Activated CD8-positive, alpha-beta memory T cell treated with anti-CD3 and anti-CD28 coated beads, Interleukin-2, amount 50 U/mL, for 24 hours (primary cell): ENCODE results near the gene USP37.

Experiments
- DNase-seq: peaks from one replicate; pipeline ENCODE4 v3.0.0-alpha.2; 2020; ENCODE audit errors: extremely low read depth

Gene USP37

DNA sequence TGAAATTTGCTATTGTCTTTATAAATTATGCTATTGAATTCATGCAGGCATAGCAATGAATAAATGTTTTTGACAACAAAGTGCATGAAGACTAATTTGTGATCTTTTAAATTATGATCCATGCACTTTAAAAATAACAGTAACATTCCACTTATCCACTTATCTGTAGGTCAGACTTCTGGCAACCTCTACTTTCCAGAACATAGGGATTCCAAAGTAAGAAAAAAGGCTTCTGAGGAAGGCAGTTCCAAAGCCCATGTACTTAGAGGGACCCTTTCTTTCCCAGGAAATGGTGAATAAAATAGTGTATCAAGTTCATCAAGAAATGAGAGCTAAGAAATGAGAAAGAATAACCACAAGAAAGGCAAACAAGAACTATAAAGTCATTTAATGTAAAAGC lies 90.9 kb downstream of the USP37 start:
- no peak for DNase-seq

DNA sequence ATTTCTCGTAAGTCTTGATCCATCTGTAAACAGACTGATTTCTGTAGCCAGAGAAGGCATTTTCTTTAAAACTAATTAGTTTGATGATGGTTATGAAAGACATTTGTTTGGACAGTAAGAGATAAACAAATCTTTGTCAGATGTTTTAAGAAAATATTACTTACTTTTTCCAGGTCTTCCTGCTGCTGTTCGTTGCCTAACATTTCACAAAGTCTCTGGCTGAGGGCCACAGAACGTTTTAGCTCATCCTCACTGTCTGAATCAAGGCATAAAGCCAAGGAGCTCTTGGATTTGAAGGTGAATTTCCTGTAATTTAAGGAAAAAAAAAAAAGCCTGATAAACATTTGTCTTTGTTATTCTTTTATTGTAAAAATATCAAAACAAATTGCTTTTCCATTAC lies 91.5 kb downstream of the USP37 start:
- no peak for DNase-seq

DNA sequence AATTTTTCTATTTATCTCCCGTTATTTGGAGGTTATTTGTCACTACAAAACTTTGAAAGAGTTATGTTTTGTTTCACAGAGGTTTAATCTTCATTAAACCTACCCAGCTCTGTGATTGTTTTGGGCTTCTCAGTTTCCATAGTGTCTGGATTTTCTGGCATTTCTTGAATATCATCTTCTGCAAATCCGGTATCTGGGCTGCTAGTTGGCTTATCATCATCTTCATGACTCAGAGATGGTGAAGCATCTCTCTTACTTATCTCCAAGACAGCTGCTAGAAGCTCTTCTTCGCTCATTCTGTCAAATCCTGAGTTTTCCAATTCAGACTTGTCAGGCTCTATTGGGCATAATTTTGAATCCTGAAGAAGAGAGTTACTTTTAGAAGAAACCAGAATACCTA lies 93.6 kb downstream of the USP37 start:
- DNase-seq, result no peak

DNA sequence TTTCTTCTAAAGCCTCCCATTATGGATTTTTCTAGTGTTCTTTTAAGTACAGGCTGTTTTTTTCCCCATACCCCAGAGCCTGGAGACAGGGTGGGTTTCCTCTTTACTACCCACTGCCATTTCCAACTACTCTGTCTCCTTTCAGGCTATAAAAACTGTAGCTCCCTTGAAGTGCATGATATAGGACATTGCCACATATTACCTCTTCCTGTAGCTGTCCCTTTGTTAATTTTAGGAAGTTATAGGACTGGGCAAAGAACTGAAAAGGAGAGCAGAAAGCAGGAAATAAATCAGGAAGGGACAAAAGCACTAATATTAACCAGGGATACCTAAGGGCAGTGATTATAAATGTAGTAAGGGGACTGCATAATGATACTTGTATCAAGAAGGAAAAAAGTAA lies 95.2 kb downstream of the USP37 start:
- no peak for DNase-seq

DNA sequence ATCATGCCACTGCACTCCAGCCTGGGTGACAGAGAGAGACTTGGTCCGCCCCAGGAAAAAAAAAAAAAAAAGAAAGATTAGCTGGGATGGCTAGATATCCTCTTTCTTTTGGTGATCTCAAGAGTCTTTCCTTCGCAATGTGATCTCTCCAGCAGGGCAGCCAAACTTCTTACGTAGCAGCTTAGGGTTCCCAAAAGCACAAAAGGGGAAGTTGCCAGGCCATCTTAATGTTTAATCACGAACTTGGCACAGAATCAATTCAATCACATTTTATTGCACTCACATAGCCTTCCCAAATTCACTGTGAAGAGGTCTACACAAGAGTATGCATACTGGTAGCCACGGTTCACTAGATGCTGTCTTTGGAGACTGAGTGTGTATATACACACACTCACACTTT lies 96.2 kb downstream of the USP37 start:
- no peak for DNase-seq

DNA sequence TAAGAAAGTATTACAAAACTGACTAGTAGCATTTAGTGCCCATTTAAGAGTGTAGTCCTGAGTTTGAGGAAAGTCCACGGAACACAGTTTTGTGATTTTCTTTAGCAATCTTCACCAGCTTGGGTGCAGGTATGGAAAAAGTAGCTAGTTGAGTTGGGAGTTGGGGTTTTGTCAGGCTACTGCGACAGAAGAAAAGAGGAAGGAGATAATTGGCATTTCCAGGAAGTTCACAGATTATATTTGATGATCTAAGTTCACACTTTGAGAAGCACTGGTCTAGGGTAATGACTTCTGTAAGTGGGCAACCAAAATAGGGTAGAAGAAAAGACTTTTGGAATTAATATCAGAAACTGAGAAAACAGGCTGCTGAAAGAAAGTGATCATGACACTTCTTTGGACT lies 97.1 kb downstream of the USP37 start:
- DNase-seq, result no peak

DNA sequence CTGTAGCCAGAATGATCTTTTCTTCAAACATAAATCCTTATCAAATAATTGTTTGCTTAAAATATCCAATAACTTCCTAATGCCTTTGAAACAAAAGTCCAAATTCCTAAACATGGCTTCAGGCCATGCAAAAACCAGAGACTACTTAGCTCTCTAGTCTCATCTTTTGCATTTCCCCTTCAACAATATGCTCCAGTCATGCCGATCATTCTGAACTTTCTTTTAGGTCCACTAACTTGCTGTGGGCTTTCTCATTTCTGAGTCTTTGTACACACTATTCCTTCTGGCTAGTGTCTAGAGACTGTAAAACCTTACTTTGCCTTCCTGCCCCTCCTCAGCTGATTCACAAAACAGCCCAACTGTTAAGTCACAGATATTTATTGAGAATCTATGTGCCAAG lies 97.7 kb downstream of the USP37 start:
- DNase-seq, result no peak

DNA sequence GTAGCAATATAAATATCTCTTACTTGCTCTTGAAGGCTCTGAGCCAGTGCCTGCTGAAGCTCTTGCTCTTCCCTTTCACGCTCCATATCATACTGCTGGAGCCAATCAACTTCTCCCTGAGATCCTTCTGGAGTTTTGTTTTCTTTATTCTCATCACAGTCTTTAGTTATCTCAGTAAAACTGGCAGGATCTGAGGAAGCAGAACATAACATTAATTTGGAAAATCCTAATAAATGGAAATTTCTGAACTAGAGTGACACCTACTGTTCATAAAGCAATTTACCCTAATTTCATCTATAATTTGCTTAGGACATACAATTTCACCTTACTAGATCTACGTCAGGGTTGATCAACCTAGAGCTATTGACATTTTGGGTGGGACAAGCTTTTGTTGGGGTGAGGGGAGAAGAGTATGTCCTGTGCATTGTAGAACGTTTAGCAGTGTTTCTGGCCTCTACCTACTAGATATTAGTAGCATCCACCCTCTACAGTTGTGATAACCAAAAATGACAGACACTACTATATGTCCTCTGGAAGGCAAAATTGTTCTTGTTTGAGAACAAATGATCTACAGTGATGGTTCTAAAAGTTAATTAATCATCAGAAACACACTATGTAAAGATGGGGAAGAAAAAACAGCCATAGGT lies 102.0 kb downstream of the USP37 start:
- DNase-seq, result no peak

DNA sequence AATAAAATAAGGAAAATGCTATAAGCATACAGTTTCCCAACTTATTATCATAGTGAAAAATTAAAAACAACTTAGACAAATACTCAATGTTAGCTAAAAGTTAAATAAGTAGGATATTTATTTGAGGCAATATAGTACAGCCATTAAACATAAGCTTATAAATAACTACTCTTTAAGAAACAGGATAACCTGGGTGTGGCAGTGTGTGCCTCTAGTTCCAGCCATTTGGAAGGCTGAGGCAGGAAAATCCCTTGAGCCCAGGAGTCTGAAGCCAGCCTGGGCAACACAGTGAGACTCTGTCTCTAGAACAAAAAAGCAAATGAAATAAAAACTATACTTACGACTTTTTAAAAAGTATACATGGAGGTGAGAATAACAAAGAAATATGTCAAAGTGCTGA lies 109.6 kb downstream of the USP37 start:
- no peak for DNase-seq

DNA sequence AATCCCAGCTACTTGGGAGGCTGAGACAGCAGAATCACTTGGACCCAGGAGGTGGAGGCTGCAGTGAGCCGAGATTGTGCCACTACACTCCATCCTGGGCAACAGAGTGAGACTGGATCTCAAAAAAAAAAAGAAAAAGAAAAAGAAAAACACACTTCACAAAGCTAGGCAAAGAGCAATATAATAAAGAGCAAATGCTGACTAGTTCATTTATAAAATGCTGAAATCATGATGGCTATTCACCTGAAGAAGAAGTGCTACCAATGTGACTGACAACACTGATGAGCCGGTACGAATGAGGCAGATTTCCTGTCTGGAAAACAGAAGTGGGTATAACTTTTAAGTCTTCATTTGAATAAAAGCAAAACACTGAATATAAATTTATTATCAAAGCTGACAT lies 111.3 kb downstream of the USP37 start:
- DNase-seq, result no peak

DNA sequence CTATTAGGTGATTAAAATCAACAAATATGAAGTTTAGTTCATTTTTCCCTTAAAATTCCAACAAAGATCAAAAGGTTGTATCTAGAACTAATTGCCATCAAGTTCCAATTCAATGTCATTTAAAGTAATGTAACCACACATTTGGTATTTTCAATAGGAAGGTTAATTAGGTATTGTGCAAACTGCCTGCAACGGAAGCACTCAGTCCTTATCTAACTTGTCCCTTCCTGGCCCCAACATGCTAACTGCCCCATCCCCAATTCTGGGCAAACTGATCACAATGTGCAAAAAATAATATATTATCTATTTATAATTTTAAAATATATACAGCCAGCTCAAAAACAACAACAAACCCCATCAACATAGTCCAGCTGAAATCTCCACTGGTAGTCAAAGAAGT lies 116.1 kb downstream of the USP37 start:
- DNase-seq, result no peak

DNA sequence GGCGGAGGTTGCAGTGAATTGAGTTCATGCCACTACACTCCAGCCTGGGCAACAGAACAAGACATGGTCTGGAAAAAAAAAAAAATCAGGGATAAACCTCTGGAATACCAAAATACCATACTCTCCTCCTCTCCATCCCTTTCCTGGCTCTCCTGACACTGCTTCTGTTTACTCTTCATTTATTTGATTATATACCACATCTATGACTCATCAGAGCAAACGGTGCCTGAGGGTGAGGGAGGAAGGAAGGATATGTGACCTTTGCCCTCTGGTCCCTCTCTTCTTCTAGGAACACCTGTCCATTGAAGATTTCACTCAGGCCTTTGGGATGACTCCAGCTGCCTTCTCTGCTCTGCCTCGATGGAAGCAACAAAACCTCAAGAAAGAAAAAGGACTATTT lies 119.2 kb downstream of the USP37 start:
- DNase-seq, result no peak

DNA sequence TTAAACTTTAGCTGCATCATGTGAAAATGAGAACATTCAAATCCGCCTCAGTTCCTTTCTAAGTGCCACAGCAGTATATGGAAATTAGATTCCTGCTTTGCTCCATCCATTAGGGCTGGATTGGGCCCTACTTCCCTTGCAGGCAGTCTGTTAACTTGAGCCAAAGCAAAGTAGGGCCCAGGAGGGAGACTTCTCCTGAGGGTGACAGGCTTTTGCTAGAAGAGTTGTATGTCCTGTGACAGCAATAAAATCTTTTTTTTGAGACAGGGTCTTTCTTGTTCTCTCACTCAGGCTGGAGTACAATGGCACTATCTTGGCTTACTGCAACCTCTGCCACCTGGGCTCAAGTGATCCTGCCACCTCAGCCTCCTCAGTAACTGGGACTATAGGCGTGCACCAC lies 121.1 kb downstream of the USP37 start:
- no peak for DNase-seq

DNA sequence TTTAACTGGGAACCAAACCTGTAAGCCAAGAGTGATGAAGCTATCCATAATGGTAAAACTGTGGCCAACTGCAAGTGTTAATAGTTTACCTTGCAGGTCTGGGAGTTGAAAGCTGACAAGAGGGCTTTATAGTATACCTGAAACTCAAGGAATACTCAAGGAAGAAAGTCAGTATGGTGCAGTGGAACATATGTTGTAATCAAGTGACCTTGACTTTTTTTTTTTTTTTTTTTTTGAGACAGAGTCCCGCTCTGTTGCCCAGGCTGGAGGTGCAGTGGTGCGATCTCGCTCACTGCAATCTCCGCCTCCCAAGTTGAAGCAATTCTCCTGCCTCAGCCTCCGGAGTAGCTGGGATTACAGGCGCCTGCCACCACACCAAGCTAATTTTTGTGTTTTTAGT lies 121.6 kb downstream of the USP37 start:
- DNase-seq, result no peak

DNA sequence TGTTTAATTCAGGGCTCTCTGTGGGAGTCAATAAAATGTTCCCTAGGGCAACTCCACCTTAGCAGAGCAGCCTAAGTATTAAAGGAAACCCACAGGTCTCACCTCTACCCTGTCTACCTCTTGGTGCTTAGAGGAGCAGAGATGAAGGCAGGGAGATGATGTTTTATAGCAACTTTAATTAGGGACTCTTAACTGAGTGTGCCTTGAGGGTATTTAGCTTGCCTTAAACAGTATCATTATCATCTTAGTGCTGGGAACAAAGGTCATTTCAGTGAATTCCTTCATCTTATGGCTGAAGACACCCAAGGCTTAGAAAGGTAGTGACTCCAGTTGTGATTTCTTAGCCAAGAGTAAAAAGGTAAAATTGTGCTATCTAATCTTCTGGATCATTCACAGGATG lies 122.5 kb downstream of the USP37 start:
- DNase-seq, result no peak

DNA sequence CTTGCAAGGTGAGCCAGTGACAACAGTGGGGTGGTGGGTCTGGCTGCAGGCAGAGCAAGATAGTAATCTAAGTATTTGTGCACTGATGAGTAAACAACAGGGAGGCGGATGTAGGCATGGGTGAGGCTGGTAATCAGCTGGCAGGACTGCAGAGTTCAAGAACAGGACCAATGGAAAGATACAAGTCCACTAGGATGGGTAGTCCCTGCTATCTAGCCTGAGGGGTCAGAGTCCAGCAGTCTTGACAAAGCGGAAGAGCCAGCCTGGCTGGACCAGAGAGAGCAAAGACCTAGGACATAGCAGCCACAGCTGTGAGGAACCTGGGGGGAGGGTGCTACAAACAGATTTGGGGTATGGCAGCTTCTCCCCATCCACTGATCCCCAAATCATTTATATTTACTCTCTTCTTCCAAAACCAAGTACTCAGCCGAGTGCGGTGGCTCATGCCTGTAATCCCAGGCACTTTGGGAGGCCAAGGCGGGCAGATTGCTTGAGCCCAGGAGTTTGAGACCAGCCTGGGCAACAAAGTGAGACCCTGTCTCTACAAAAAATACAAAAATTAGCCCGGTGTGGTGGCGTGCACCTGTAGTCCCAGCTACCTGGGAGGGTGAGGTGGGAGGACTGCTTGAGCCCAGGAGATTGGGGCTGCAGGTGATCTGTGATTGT lies 123.3 kb downstream of the USP37 start:
- DNase-seq, result no peak

DNA sequence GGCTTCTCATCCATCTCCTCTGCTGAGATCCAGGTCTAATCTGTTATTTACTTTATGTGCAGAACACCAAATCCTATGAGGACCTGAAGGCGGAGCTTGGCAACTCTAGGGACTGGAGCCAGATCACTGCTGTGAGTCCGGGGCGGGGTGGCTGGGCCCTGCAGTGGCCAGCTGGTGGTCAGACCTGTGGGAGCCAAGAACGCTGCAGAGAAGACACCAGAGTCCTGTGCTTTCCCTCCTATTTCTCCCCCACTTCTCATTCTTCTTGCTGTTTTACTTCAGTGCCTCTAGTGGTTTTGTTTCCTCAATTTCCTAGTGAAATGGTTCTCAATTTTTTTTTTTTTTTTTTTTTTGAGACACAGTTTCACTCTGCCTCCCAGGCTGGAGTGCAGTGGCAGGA lies 129.6 kb downstream of the USP37 start:
- DNase-seq, result no peak

DNA sequence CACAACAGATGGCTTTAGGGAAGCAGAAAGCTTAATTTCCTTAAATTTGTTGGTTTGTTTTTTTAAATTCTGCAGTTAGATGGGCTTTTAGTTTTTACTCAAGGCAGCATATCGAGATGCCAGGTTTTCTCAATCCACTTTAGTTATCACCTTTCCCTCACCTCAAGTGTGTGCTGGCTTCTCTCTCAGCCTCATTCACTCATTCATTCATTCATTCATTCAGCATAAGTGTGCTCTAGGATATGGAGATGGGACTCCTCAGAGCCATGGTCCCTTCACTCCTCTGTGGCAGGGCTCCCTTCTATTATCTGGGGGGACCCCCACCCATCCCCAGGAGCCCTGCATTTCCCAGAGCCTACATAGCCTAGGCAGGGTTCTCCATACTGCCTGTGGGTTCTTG lies 130.2 kb downstream of the USP37 start:
- DNase-seq, result no peak

DNA sequence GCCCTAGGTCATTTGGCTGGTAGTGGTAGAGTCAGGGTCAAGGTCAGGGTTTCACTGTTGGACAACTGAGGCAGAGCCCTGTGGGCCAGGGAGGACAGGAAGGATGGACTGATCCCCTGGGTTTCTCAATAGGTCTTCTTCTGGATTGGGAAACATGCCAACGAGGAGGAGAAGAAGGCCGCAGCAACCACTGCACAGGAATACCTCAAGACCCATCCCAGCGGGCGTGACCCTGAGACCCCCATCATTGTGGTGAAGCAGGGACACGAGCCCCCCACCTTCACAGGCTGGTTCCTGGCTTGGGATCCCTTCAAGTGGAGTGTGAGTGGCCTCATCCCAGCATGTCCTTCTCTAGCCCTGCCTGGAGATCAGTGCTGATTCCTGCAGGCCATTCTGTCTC lies 131.2 kb downstream of the USP37 start:
- DNase-seq, result no peak

DNA sequence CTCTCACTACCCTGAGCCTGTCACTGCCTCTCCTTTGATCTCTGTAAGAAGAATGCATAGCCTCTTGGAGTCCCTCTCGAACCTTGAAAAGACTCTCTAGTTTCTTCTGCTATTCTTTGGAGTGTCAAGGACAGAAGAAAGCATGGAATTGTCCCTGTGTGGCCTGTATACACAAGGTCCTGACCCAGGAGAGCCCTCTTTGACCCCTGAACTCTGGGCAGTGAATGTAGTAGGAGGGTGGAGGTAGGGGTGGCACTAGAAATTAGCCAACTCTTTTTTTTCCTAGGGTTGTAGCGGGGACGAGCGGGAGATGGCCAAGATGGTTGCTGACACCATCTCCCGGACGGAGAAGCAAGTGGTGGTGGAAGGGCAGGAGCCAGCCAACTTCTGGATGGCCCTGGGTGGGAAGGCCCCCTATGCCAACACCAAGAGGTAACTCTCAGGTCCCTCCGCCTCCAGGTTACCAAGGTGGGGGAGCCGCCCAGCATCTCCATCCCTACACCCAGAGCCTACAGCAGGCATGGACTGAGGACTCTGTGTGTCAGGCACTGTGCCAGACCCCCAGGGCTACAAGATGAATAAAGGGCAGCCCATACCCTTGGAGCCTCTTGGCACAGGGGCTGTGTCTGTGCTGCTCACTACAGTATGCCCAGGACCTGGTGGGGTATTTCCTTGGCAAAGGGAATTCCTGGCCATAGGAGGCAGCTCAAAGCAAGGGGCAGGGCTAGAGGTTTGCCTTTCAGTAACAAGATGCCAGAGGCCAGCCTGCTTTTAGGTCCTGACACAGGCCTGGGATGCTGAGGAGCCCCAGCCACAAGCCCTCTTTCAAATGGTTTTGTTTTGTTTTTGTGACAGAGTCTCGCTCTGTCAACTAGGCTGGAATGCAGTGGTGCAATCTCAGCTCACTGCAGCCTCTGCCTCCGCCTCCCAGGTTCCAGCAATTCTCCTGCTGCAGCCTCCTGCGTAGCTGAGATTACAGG lies 132.9 kb downstream of the USP37 start:
- DNase-seq, result no peak

DNA sequence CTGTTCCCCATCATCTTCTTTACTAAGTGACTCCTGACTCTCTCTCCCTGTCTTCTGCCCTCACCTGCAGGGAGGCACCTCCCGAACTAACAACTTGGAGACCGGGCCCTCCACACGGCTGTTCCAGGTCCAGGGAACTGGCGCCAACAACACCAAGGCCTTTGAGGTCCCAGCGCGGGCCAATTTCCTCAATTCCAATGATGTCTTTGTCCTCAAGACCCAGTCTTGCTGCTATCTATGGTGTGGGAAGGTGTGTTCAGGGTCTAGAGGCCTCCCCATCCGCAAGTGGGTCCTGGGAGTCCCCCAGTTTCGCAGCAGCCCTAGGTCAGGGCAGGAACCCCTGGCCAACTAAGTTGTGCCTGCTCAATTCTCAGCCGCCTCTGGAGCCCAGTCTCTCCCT lies 133.7 kb downstream of the USP37 start:
- no peak for DNase-seq

DNA sequence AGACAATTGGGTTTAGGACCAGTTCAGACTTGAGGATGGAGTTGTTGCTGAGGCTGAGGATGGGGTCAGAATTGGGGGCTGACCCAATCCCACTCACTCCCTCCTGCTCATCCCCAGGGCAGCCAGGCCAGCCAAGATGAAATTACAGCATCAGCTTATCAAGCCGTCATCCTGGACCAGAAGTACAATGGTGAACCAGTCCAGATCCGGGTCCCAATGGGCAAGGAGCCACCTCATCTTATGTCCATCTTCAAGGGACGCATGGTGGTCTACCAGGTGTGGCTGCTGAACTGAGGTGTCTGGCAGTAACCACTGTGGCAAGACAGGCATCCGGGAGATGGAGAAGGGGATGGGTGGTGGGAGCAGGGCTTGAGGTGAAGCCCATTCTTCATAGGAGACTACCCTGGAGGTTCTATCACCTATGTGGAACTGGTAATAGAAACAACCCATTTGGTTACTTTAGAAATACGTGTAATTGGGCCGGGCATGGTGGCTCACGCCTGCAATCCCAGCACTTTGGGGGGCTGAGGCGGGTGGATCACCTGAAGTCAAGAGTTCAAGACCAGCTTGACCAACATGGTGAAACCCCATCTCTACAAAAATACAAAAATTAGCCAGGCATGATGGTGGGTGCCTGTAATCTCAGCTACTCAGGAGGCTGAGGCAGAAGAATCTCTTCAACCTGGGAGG lies 135.3 kb downstream of the USP37 start:
- no peak for DNase-seq
